ENCODE measurements around the gene SMIM14.

DNA sequence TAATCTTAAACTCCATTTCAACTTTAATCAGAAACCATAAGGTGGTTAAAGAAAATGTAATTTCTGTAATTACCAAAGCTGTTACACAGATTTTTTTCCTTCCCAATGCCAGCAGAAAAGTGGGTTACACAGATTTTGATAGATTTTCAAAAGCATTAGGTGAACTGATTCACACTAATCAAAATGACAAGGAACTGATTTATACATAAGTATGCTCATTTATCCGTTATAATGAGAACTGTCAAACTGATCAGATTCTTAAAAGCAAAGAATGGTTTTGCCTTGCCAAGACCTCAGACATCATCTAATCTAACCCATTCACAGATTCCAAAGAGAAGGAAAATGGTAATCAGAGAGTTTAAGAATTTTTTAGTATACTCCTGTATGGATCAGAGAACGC, 116.6 kb downstream of the SMIM14 start:
- TF ChIP-seq, protein P1, sequence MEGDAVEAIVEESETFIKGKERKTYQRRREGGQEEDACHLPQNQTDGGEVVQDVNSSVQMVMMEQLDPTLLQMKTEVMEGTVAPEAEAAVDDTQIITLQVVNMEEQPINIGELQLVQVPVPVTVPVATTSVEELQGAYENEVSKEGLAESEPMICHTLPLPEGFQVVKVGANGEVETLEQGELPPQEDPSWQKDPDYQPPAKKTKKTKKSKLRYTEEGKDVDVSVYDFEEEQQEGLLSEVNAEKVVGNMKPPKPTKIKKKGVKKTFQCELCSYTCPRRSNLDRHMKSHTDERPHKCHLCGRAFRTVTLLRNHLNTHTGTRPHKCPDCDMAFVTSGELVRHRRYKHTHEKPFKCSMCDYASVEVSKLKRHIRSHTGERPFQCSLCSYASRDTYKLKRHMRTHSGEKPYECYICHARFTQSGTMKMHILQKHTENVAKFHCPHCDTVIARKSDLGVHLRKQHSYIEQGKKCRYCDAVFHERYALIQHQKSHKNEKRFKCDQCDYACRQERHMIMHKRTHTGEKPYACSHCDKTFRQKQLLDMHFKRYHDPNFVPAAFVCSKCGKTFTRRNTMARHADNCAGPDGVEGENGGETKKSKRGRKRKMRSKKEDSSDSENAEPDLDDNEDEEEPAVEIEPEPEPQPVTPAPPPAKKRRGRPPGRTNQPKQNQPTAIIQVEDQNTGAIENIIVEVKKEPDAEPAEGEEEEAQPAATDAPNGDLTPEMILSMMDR (IDR thresholded peaks at IDR 0.05): no peak
- TF ChIP-seq POLR2A (IDR thresholded peaks at IDR 0.05): no peak
